ENCODE measurements around the gene TRIM62.
A peak's percentile ranks its signal among the peaks of the same experiment; 100 is the strongest.

TRIM62 gene

DNA sequence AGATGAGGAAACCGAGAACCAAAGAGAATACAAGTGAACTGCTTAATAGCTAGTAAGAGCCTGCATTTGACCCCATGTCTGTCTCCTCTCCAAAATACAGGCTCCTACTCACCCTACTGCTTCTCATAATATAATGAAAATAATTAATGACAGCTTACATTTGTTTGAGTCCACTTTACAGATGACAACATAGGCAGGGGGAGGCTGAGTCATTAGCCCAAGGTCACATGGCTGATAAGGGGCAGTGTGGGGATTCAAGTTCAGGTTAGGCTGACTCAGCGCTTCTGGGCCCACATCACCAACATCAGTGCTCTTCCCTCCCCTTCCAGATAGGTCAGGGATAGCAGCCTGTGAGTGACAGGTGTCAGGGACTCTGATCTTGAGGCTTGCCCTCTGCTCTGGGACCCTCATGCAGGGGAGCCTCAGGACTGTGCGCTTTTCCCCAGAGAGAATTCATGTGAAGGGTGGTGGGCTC lies 84.7 kb downstream of the TRIM62 start:
- peak; percentile 30 for DNase-seq

DNA sequence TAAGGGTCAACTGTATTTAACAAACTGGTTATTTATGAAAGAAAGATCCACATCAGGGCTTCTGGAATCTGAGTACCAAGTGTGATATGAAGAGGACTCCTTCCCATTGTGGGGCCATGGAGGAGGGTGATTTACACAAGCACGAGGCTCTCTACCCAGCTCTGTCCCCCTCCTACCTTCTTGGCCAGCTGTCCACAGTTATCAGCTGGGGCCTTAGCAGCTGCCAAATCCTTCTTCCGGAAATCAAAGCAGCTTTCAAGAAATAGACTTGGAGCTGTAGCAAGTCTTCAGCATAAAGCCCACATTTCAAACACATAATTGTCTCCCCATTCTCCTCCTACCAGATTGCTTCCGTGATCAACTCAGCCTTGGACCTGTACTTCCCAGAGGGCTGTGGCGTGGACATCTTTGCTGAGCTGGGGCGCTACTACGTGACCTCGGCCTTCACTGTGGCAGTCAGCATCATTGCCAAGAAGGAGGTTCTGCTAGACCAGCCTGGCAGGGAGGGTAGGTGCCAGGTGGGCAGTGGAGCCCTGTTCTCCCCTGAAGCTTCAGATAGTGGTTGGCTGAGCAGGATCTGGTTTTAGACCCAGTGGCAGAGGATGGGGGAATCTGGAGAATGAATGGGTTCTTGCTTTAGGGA lies 85.4 kb downstream of the TRIM62 start:
- DNase-seq, result no peak
